Right cardiac atrium (tissue), 5 donors: ENCODE data around the gene DHX29. TPM values are rescaled to one million over a fixed set of nuclear protein-coding genes. Genes with fewer than 3 reads are reported as not detected.
A peak's percentile ranks its signal among the peaks of the same experiment; 100 is the strongest.

ENCODE experiments used
- ATAC-seq, 2 donors: fragments of 200-7000 bp; cut with Tn5 transposase; one replicate each; pipeline versions ENCODE4 v1.8.0 to v1.9.1; 2020; ENCODE audit warnings: moderate library complexity in 2 of 2, mild to moderate bottlenecking in 1 of 2
- DNase-seq, 3 donors: peaks; one replicate each; pipeline ENCODE4 v3.0.0-alpha.2; 2020
- H3K27ac ChIP-seq: one replicate; pipeline ENCODE4 v1.5.1; 2013; ENCODE audit warnings: mild to moderate bottlenecking, low read length, control low read depth, moderate library complexity
- H3K27me3 ChIP-seq: one replicate; pipeline ENCODE4 v1.6.1; 2013; ENCODE audit not compliant: control insufficient read depth, insufficient read depth
- H3K4me1 ChIP-seq: one replicate; pipeline ENCODE4 v1.6.1; 2013; ENCODE audit warnings: low read length; ENCODE audit not compliant: control insufficient read depth, insufficient read depth
- H3K4me3 ChIP-seq: one replicate; pipeline ENCODE4 v1.5.1; 2013; ENCODE audit warnings: low read length, control low read depth
- H3K9me3 ChIP-seq: one replicate; pipeline ENCODE4 v1.6.1; 2013; ENCODE audit warnings: low read length; ENCODE audit not compliant: control insufficient read depth
- WGBS: extraction: QIAGEN DNeasy Blood & Tissue Kit; methylation state at CpG from one replicate; pipeline ENCODE4 v1.1.7; 2013; 5-methylcytosine and 5-hydroxymethylcytosine counted together
- intact Hi-C, 4 donors: fragments of 100-400 bp; cut with DNase I; formaldehyde crosslinking; loops; one replicate each; pipeline versions ENCODE4 v1.11.0 to v1.14.0; 2022 to 2023
- polyA plus RNA-seq: library from polyadenylated mRNA; stranded (reverse); fragments of 200-250 nt; gene quantifications from one replicate; pipeline ENCODE4 v1.2.3, GENCODE V29; 2013
- total RNA-seq, 4 donors: library from RNA; stranded (reverse); fragmentation: NEBNext Ultra II Directional; extraction: Animal tissue kit (Norgen Biotek cat#: 25700); gene quantifications; one replicate each; pipeline ENCODE4 v1.2.1, GENCODE V29; 2021
- donor health status: healthy with polysubstance abuse.
- donor health status: DM: no; HTN: yes; CAD: no.
- donor health status: DM: no; HTN: no; CAD: no.
- donor health status: DM: no; HTN: yes; CAD: no; lungs with severe emphysema.
- donor health status: DM: yes; HTN: yes; CAD: no.

Gene DHX29
- total and polyA plus RNA-seq, 5 donors: 9.1 to 21.4 (median 20.2) TPM

DNA sequence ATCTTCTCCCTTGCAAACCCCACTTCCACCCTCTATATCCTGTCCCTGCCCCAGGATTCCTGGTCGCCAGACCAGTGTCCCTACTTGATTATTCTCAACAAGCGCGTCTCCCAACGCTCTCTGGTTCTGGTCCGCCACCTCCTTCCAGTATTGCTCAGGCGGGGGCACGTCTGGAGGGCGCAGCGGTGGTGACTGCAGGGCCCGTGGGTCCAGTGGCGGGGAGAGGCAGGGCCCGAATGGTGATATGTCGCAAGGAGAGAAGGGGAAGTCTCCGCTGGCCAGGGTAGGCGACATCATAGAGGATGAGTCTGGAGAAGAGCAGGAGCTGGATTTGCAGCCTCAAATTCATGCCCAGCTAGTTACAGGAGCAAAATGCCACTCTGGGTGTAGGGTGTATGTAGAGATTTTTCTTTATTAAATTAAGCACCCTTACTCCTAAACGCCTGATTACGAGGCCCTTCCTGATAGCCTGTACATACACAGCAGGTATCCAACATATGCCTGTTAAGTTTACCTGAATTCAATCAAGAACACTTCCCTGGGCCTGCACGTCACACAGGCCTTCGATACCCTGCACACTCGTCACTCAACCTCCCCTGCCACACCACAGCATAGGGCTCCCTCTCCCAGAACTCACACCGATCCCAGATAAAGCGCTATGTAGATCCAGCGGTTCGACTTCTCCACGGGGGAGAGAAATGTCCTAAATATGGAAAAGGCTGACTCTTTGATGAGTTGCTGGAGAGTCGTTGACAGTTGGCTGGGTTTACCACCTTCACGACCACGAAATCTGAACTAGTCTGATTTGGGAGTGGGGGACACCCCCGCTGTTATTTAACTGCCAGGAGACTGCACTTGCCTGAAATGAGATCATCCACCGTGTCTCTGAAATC, 85.2 kb downstream of the DHX29 start:
- Histone ChIP-seq H3K27me3 (peaks cover 14% of the 10 kb centered on the region), H3K27ac (no peak overlapping the region), H3K4me3 (no peak overlapping the region), H3K4me1 (no peaks in the 10 kb centered on the region), H3K9me3 (no peaks in the 10 kb centered on the region)
- ATAC-seq (no peak), DNase-seq (peak in 1 of 3 donors; percentile 46)
- intact Hi-C loops: no loop called here
- WGBS: 15% methylated on average over 30 of the region's 30 CpGs

DNA sequence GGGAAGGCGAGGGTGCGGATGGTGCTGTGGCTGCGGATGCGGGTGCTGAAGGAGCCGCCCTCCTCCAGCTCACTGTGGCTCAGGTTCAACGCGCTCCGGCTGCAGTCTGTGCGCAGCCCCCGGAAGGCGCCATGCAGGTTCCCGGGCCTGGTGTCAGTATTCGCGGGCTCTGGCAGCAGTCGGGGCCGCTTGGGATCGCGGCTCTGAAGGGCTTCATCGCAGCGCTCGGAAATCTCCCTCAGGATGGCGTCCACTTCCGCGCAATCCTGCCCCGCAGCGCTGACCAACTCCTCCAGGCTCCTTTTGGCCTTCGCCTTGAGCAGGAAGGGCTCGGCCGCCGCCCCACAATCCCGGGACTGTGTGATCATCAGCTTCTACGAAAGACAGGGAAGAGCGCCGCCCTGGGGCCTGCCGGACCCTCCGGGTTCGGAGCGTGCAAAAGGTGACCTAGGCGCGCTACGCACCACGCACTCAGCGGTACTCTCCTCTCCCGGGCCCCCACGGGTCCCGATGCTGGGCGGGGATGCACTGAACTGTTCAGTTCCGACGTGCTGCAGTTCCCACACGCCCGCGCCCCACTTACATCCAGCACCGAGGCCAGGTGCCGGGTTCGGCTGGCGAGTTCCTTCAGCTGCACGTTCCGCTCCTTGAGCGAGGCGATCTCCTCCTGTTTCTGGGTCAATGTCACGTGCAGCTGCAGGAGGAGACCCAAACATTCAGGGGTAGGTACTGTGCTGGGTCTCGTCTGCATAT, 86.9 kb downstream of the DHX29 start:
- intact Hi-C loops: no loop called here
- peaks cover 10% of the 10 kb centered on the region for H3K27me3 ChIP-seq
- peak; percentile 52 to 71 for ATAC-seq
- no peaks in the 10 kb centered on the region for H3K9me3 ChIP-seq
- peak overlapping the region; percentile 8 for H3K4me3 ChIP-seq
- WGBS: 4% methylated on average over 62 of the region's 62 CpGs
- no peak overlapping the region for H3K27ac ChIP-seq
- DNase-seq: peak in 2 of 3 donors; percentile 22 to 50
- H3K4me1 ChIP-seq: no peaks in the 10 kb centered on the region

DNA sequence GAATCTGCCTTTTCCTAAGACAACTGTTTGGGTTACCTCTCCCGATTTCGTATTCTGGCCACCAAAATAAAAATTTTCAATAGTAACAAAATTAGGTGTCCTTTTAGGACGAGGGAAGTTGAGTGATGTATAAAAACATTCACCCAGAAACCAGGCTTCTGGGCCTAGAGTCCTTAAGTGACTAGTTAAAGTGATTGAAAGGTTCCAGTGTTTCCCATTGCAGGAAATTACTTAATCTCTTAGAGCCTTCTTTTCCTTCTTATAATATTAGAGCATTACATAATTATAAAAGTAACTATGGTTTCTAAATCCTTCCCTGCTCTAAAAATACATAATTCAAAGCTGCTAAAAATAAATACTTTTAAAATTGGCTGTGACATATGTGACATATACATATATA, 87.7 kb downstream of the DHX29 start:
- H3K27ac ChIP-seq: no peak overlapping the region
- H3K9me3 ChIP-seq: no peaks in the 10 kb centered on the region
- ATAC-seq (no peak), DNase-seq (no peak)
- 94% methylated on average over 3 of the region's 3 CpGs for WGBS
- H3K27me3 ChIP-seq: peaks cover 10% of the 10 kb centered on the region
- no peaks in the 10 kb centered on the region for H3K4me1 ChIP-seq
- no peak overlapping the region for H3K4me3 ChIP-seq
- intact Hi-C loops: no loop called here

DNA sequence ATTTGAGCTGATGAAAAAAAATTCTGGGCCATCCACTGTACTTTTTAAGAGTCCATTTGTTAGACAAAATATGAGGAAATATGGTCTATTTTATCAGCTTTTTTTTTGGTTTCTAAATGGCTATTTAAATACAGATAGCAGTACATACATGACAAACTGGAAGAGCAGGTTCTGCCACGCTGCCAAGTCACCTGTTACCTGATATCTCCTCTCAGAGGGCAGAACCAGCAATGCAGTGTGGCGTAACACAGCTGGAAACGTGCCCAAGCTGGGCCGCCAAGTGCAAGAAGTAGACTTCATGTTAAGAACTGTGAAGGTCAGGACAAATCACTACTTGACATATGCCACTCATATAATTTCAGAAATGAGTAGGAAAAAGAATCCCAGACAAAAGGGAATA, 88.5 kb downstream of the DHX29 start:
- no peak for DNase-seq
- H3K27ac ChIP-seq: no peak overlapping the region
- no peaks in the 10 kb centered on the region for H3K9me3 ChIP-seq
- intact Hi-C loops: no loop called here
- no peak overlapping the region for H3K4me3 ChIP-seq
- H3K4me1 ChIP-seq: no peaks in the 10 kb centered on the region
- WGBS: 75% methylated on average over 4 of the region's 4 CpGs
- peaks cover 4% of the 10 kb centered on the region for H3K27me3 ChIP-seq
- ATAC-seq: no peak

DNA sequence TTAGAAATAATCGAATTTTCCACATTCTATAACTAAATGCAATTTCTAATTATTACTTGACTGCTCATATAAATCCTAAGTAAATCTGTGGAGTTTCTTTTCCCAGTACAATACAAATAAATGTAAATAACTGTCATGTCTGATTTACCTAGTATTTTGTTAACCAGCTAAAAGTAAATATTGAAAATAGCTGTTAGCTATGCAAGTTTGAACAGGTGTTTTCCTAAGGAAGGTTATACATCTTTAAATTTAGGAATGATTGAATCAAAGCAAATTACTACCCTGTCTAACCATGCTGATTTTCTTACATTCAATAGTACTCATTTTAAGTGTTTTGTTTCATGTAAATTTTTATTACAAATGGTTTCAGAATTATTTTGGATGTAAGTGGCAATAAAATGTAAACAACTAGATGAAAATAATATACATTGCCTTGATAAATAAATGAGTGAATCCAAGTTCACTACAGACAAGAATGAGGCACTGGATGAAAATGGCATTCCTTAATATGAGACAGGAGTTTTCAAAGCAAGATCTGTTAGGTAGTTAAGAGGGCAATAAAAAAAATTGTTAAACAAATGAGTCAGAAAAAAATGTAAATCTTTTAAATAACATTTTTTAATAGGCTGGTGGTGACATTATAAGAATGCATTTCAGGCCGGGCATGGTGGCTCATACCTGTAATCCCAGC, 96.2 kb downstream of the DHX29 start:
- Histone ChIP-seq H3K27me3 (no peaks in the 10 kb centered on the region), H3K27ac (no peak overlapping the region), H3K4me3 (no peak overlapping the region), H3K4me1 (no peaks in the 10 kb centered on the region), H3K9me3 (no peaks in the 10 kb centered on the region)
- 80% methylated on average over 2 of the region's 2 CpGs for WGBS
- ATAC-seq: no peak
- DNase-seq: no peak
- intact Hi-C loops: no loop called here

Other genes starting within 250 kb of the DHX29 start
- 1 to 10 TPM in 2 of 4 donors, under 1 TPM in 2; 0.42 to 1.5 (median 1.0) TPM for gene GZMA, start 205.0 kb downstream of the DHX29 start, total RNA-seq
- gene GZMA, start 205.0 kb downstream of the DHX29 start, polyA plus RNA-seq: 0.93 TPM
- gene GPX8, start 147.5 kb downstream of the DHX29 start, total RNA-seq: 10 to 100 TPM; 15.7 to 24.6 (median 19.2) TPM
- gene GPX8, start 147.5 kb downstream of the DHX29 start, polyA plus RNA-seq: 17.7 TPM
- not detected for gene CDC20B, start 134.5 kb downstream of the DHX29 start, total RNA-seq
- gene CDC20B, start 134.5 kb downstream of the DHX29 start, polyA plus RNA-seq: not detected
- not detected for gene MCIDAS, start 80.4 kb downstream of the DHX29 start, total RNA-seq
- not detected for gene MCIDAS, start 80.4 kb downstream of the DHX29 start, polyA plus RNA-seq
- gene CCNO, start 74.1 kb downstream of the DHX29 start, total RNA-seq: under 1 TPM in 1 of 4 donors, not detected in 3; 0.14 TPM
- gene CCNO, start 74.1 kb downstream of the DHX29 start, polyA plus RNA-seq: 0.11 TPM
- 10 to 100 TPM; 54.5 to 65.6 (median 63.1) TPM for gene MTREX, start 295 bp upstream of the DHX29 start, total RNA-seq
- gene MTREX, start 295 bp upstream of the DHX29 start, polyA plus RNA-seq: 22.2 TPM
- 100 to 1,000 TPM in 1 of 4 donors, 10 to 100 TPM in 3; 79.8 to 110 (median 88.8) TPM for gene PLPP1, start 227.3 kb upstream of the DHX29 start, total RNA-seq
- 150 TPM for gene PLPP1, start 227.3 kb upstream of the DHX29 start, polyA plus RNA-seq